ENCODE results near the gene SRGAP1.
A peak's percentile ranks its signal among the peaks of the same experiment; 100 is the strongest.
"Not testable (repeated sequence)": the region's sequence is repeated elsewhere in the genome, so short reads cannot be mapped to it uniquely, and the experiment has no call there.

The SRGAP1 gene

DNA sequence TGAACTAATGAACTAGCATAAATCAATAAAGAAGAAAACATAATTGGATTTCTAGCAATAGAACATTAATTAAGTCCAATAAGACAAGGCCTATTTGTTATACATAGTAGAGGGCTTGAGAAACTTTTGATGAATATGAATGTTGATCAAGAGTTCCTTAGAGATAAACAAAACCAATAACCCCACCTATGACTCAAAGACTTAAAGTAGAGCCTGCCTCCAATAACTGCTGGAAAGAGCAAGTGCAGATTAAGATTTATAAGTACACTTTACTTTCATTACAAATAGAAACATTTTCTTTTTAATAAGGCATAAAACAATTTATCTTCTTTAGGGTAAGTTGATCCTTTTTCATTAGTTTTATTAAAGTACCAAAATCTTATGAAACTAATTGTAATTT is 185.7 kb downstream of the SRGAP1 start:
- DNase-seq, result no peak
- Histone ChIP-seq H3K9me3 (ENCODE audit: control extremely low read depth in 1 of 5, control insufficient read depth in 4 of 5, insufficient read depth in 2 of 5, low read depth in 1 of 5, low read length in 4 of 5) (peaks cover 0 to 4% (median 3%) of the 10 kb centered on the region in 5 experiments), H3K4me3 (ENCODE audit: control insufficient read depth in 1 of 7, extremely low read depth in 1 of 7, insufficient read depth in 4 of 7, low read depth in 2 of 7, low read length in 6 of 7) (no peak overlapping the region), H3K4me1 (ENCODE audit: control extremely low read depth in 1 of 4, control insufficient read depth in 4 of 4, insufficient read depth in 4 of 4, low read length in 3 of 4) (no peaks in the 10 kb centered on the region), H3K27me3 (replicated peaks in 2 of 5; ENCODE audit: control insufficient read depth in 4 of 5, insufficient read depth in 5 of 5, low read length in 4 of 5) (no peaks in the 10 kb centered on the region), H3K27ac (ENCODE audit: insufficient read depth in 1 of 2, low read depth in 1 of 2, low read length in 2 of 2, poor library complexity in 1 of 2, severe bottlenecking in 2 of 2) (no peak overlapping the region), H3K36me3 (ENCODE audit: control insufficient read depth in 4 of 4, insufficient read depth in 4 of 4, low read length in 3 of 4) (no peaks in the 10 kb centered on the region)
- CTCF ChIA-PET, result no interaction called here
- POLR2A ChIA-PET, result no interaction called here

- H3K27ac ChIP-seq (ENCODE audit: insufficient read depth in 1 of 2, low read depth in 1 of 2, low read length in 2 of 2, poor library complexity in 1 of 2, severe bottlenecking in 2 of 2); H3K4me3 ChIP-seq (ENCODE audit: control insufficient read depth in 1 of 7, extremely low read depth in 1 of 7, insufficient read depth in 4 of 7, low read depth in 2 of 7, low read length in 6 of 7); CTCF ChIA-PET; H3K9me3 ChIP-seq (ENCODE audit: control extremely low read depth in 1 of 5, control insufficient read depth in 4 of 5, insufficient read depth in 2 of 5, low read depth in 1 of 5, low read length in 4 of 5); DNase-seq; POLR2A ChIA-PET; H3K36me3 ChIP-seq (ENCODE audit: control insufficient read depth in 4 of 4, insufficient read depth in 4 of 4, low read length in 3 of 4); H3K27me3 ChIP-seq (replicated peaks in 2 of 5; ENCODE audit: control insufficient read depth in 4 of 5, insufficient read depth in 5 of 5, low read length in 4 of 5); H3K4me1 ChIP-seq (ENCODE audit: control extremely low read depth in 1 of 4, control insufficient read depth in 4 of 4, insufficient read depth in 4 of 4, low read length in 3 of 4): not testable (repeated sequence)
- no CpG with 5 or more reads among the region's 2 CpGs for WGBS (ENCODE audit: insufficient coverage)
These were observed 189.6 kb downstream of the SRGAP1 start for GRCh38 chr12:64034056-64034455.

DNA sequence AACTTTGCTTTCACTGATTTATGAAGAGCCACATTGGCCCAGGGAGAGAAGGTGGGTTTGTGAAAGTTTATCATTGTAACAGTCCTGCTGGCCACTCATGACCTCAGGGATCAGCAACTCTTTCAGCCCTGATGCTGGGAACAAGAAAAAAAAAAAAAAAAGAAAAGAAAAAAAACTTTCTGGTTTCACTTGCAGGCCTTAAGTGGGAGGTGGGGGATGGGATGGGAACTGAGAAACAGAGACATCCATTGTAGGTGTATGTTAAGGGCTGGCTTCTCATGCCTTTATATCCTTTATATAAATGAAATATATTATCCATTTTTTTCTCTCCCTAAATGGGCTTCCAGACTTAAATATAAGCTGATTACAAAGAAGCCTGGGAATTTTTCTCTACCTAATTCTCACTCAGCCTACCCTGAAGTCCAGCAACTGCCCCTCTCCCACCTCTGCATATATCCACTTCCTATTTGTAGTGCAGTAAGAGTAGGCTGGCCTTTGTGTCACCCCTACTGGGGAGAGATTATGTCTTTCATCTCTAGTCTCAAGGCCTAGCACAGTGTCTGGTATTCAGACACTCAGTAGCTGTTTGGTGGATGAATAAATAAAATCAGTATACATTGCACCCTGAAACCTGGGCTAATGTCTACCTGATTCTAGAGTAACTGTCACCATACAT is 190.5 kb downstream of the SRGAP1 start:
- H3K9me3 ChIP-seq (ENCODE audit: control extremely low read depth in 1 of 5, control insufficient read depth in 4 of 5, insufficient read depth in 2 of 5, low read depth in 1 of 5, low read length in 4 of 5), result peaks cover 0 to 4% (median 3%) of the 10 kb centered on the region in 5 experiments
- ChIA-PET POLR2A (no interaction called here), CTCF (interaction anchor here (0.6 kb wide), 1 partner anchor 366 kb away, joined by 5 read pairs; no protein-coding TSS in a partner anchor)
- DNase-seq, result no peak
- H3K27ac ChIP-seq (ENCODE audit: insufficient read depth in 1 of 2, low read depth in 1 of 2, low read length in 2 of 2, poor library complexity in 1 of 2, severe bottlenecking in 2 of 2), result no peak overlapping the region
- H3K27me3 ChIP-seq (replicated peaks in 2 of 5; ENCODE audit: control insufficient read depth in 4 of 5, insufficient read depth in 5 of 5, low read length in 4 of 5), result no peaks in the 10 kb centered on the region
- H3K4me3 ChIP-seq (ENCODE audit: control insufficient read depth in 1 of 7, extremely low read depth in 1 of 7, insufficient read depth in 4 of 7, low read depth in 2 of 7, low read length in 6 of 7), result no peak overlapping the region
- H3K36me3 ChIP-seq (ENCODE audit: control insufficient read depth in 4 of 4, insufficient read depth in 4 of 4, low read length in 3 of 4), result no peaks in the 10 kb centered on the region
- H3K4me1 ChIP-seq (ENCODE audit: control extremely low read depth in 1 of 4, control insufficient read depth in 4 of 4, insufficient read depth in 4 of 4, low read length in 3 of 4), result no peaks in the 10 kb centered on the region

- no peaks in the 10 kb centered on the region for H3K36me3 ChIP-seq (ENCODE audit: control insufficient read depth in 4 of 4, insufficient read depth in 4 of 4, low read length in 3 of 4)
- no peak overlapping the region for H3K27ac ChIP-seq (ENCODE audit: insufficient read depth in 1 of 2, low read depth in 1 of 2, low read length in 2 of 2, poor library complexity in 1 of 2, severe bottlenecking in 2 of 2)
- H3K9me3 ChIP-seq (ENCODE audit: control extremely low read depth in 1 of 5, control insufficient read depth in 4 of 5, insufficient read depth in 2 of 5, low read depth in 1 of 5, low read length in 4 of 5), result peaks cover 0 to 4% (median 3%) of the 10 kb centered on the region in 5 experiments
- H3K4me3 ChIP-seq (ENCODE audit: control insufficient read depth in 1 of 7, extremely low read depth in 1 of 7, insufficient read depth in 4 of 7, low read depth in 2 of 7, low read length in 6 of 7), result no peak overlapping the region
- WGBS (ENCODE audit: insufficient coverage), result no CpG with 5 or more reads among the region's 1 CpG
- DNase-seq, result no peak
- ChIA-PET CTCF (no interaction called here), POLR2A (no interaction called here)
- H3K4me1 ChIP-seq (ENCODE audit: control extremely low read depth in 1 of 4, control insufficient read depth in 4 of 4, insufficient read depth in 4 of 4, low read length in 3 of 4), result no peaks in the 10 kb centered on the region
- no peaks in the 10 kb centered on the region for H3K27me3 ChIP-seq (replicated peaks in 2 of 5; ENCODE audit: control insufficient read depth in 4 of 5, insufficient read depth in 5 of 5, low read length in 4 of 5)
These were observed 191.9 kb downstream of the SRGAP1 start for GRCh38 chr12:64036414-64036813.

DNA sequence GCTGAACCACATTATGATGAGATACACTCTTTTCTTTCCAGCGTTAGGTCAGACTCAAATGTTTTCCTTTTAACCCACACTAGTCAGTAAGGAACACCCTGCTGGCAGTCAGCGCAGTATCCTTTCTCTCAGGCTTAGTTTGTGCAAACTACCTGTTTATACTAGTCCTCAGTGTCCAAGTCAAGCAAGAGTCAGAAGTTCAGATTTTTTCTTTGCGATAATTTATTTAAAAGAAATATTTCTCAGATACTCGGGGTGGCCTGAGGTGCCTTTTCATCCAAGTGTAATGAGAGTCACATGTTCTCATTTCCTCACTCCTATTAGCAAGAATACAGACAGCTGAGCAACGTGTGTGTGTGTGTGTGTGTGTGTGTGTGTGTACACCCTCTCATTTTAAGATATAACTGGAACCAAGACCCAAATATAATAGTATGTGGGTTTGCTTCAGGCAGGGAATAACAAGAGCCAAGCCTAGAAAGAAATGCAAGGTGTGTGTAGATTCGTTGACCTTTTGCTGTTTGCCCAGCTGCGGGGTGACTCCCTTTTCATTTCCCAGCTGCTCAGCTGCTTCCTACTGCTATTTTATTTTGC is 194.9 kb downstream of the SRGAP1 start:
- no peaks in the 10 kb centered on the region for H3K4me1 ChIP-seq (ENCODE audit: control extremely low read depth in 1 of 4, control insufficient read depth in 4 of 4, insufficient read depth in 4 of 4, low read length in 3 of 4)
- no peak overlapping the region for H3K4me3 ChIP-seq (ENCODE audit: control insufficient read depth in 1 of 7, extremely low read depth in 1 of 7, insufficient read depth in 4 of 7, low read depth in 2 of 7, low read length in 6 of 7)
- no peaks in the 10 kb centered on the region for H3K36me3 ChIP-seq (ENCODE audit: control insufficient read depth in 4 of 4, insufficient read depth in 4 of 4, low read length in 3 of 4)
- DNase-seq, result no peak
- CTCF ChIA-PET, result no interaction called here
- no peaks in the 10 kb centered on the region for H3K9me3 ChIP-seq (ENCODE audit: control extremely low read depth in 1 of 5, control insufficient read depth in 4 of 5, insufficient read depth in 2 of 5, low read depth in 1 of 5, low read length in 4 of 5)
- WGBS (ENCODE audit: insufficient coverage), result 66% methylated on average over 4 of the region's 7 CpGs
- POLR2A ChIA-PET, result no interaction called here
- H3K27ac ChIP-seq (ENCODE audit: insufficient read depth in 1 of 2, low read depth in 1 of 2, low read length in 2 of 2, poor library complexity in 1 of 2, severe bottlenecking in 2 of 2), result no peak overlapping the region
- no peaks in the 10 kb centered on the region for H3K27me3 ChIP-seq (replicated peaks in 2 of 5; ENCODE audit: control insufficient read depth in 4 of 5, insufficient read depth in 5 of 5, low read length in 4 of 5)

GRCh38 chr12:64042911-64043310 is 198.4 kb downstream of the SRGAP1 start:
- ChIA-PET POLR2A (no interaction called here), CTCF (interaction anchor here (1.0 kb wide), 1 partner anchor 8 kb away, joined by 3 read pairs; no protein-coding TSS in a partner anchor)
- no peak for DNase-seq
- Histone ChIP-seq H3K9me3 (ENCODE audit: control extremely low read depth in 1 of 5, control insufficient read depth in 4 of 5, insufficient read depth in 2 of 5, low read depth in 1 of 5, low read length in 4 of 5) (no peaks in the 10 kb centered on the region), H3K4me3 (ENCODE audit: control insufficient read depth in 1 of 7, extremely low read depth in 1 of 7, insufficient read depth in 4 of 7, low read depth in 2 of 7, low read length in 6 of 7) (no peak overlapping the region), H3K27me3 (replicated peaks in 2 of 5; ENCODE audit: control insufficient read depth in 4 of 5, insufficient read depth in 5 of 5, low read length in 4 of 5) (no peaks in the 10 kb centered on the region), H3K4me1 (ENCODE audit: control extremely low read depth in 1 of 4, control insufficient read depth in 4 of 4, insufficient read depth in 4 of 4, low read length in 3 of 4) (no peaks in the 10 kb centered on the region), H3K27ac (ENCODE audit: insufficient read depth in 1 of 2, low read depth in 1 of 2, low read length in 2 of 2, poor library complexity in 1 of 2, severe bottlenecking in 2 of 2) (no peak overlapping the region), H3K36me3 (ENCODE audit: control insufficient read depth in 4 of 4, insufficient read depth in 4 of 4, low read length in 3 of 4) (no peaks in the 10 kb centered on the region)
- WGBS (ENCODE audit: insufficient coverage), result no CpG with 5 or more reads among the region's 2 CpGs

DNA sequence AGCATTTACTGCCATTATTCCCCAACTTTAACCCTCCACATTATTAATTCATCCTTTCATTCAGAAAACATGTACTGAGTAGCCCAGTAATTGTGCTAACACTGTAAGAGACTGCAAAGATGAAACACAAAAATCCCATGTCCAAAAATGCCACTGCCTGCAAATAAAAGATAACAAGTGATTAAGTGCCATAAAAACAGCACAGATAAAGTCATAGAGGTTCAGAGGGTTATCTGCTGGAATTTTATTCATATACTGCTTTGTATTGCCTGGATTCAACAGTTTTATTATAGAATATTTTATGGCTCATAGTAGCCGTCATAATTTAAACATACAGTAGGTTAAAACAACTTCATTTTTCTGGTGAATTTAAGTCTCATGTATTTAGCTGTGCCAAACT is 199.7 kb downstream of the SRGAP1 start:
- CTCF ChIA-PET, result no interaction called here
- H3K9me3 ChIP-seq (ENCODE audit: control extremely low read depth in 1 of 5, control insufficient read depth in 4 of 5, insufficient read depth in 2 of 5, low read depth in 1 of 5, low read length in 4 of 5), result no peaks in the 10 kb centered on the region
- no peak overlapping the region for H3K27ac ChIP-seq (ENCODE audit: insufficient read depth in 1 of 2, low read depth in 1 of 2, low read length in 2 of 2, poor library complexity in 1 of 2, severe bottlenecking in 2 of 2)
- POLR2A ChIA-PET, result no interaction called here
- no peaks in the 10 kb centered on the region for H3K27me3 ChIP-seq (replicated peaks in 2 of 5; ENCODE audit: control insufficient read depth in 4 of 5, insufficient read depth in 5 of 5, low read length in 4 of 5)
- DNase-seq, result peak in 1 of 3 donors; percentile 5
- no peak overlapping the region for H3K4me3 ChIP-seq (ENCODE audit: control insufficient read depth in 1 of 7, extremely low read depth in 1 of 7, insufficient read depth in 4 of 7, low read depth in 2 of 7, low read length in 6 of 7)
- no peaks in the 10 kb centered on the region for H3K36me3 ChIP-seq (ENCODE audit: control insufficient read depth in 4 of 4, insufficient read depth in 4 of 4, low read length in 3 of 4)
- H3K4me1 ChIP-seq (ENCODE audit: control extremely low read depth in 1 of 4, control insufficient read depth in 4 of 4, insufficient read depth in 4 of 4, low read length in 3 of 4), result no peaks in the 10 kb centered on the region
- WGBS (ENCODE audit: insufficient coverage), result no CpG with 5 or more reads among the region's 1 CpG
